K562 (cell line): ENCODE measurements around the gene AGAP4. TPM values are rescaled to one million over a fixed set of nuclear protein-coding genes. Genes with fewer than 3 reads are reported as not detected.
"Not testable (repeated sequence)": the region's sequence is repeated elsewhere in the genome, so short reads cannot be mapped to it uniquely, and the experiment has no call there.

Experiments used
- ATAC-seq: fragments of 200-7000 bp; cut with Tn5 transposase; 3 replicates; pipeline ENCODE4 v1.9.1; 2020; ENCODE audit warnings: moderate library complexity
- BruUV-seq: library from RNA; stranded (reverse); fragments of 400-500 nt; replicated peaks from 2 replicates; lab custom pipeline; 2021; lab: Mats Ljungman, UMichigan
- CTCF ChIA-PET: fragments of 300-600 bp; formaldehyde crosslinking; extraction: SDS; loops from one replicate; lab custom pipeline; 2021; ENCODE audit warnings: low intra/inter-chr PET ratio; lab: Yijun Ruan, JAX
- POLR2A ChIA-PET: fragments of 300-600, 350-650 bp; sonication (Branson Sonifier 250); formaldehyde crosslinking; extraction: SDS; loops from one replicate; lab custom pipeline; 2021; ENCODE audit warnings: antibody characterized with exemption, inconsistent platforms; lab: Yijun Ruan, JAX
- DNase-seq, 4 experiments: peaks; one replicate each; pipeline versions ENCODE4 v3.0.0 to v3.0.0-alpha.2; 2011 to 2018; ENCODE audit warnings: low spot score in 3 of 4, mixed read lengths in 3 of 4; ENCODE audit errors: extremely low read depth in 1 of 4
- FAIRE-seq: peaks from 2 replicates; lab custom pipeline; 2011; peaks lifted over from hg19 to GRCh38; lab: Jason Lieb, UNC
- H2AFZ ChIP-seq: 2 replicates; pipeline ENCODE4 v1.6.0; 2011; ENCODE audit warnings: low read depth, low read length, control low read depth, inconsistent platforms
- H3K27ac ChIP-seq: fragments of 200-600 bp; 3 replicates; pipeline ENCODE4 v1.8.0; 2011; ENCODE audit warnings: low read depth, mild to moderate bottlenecking, control low read depth, inconsistent platforms, low read length, moderate library complexity, mixed read lengths; ENCODE audit errors: extremely low read depth
- H3K27me3 ChIP-seq, 2 experiments: fragments of 300-600 bp in 1 of 2; 2 replicates in 1 of 2; 3 replicates in 1 of 2; pipeline versions ENCODE4 v1.6.0 to v1.8.0; 2011; ENCODE audit warnings: inconsistent platforms in 2 of 2, low read length in 2 of 2, mild to moderate bottlenecking in 1 of 2, mixed read lengths in 1 of 2, moderate library complexity in 1 of 2; ENCODE audit not compliant: control insufficient read depth in 2 of 2, insufficient read depth in 2 of 2
- H3K36me3 ChIP-seq: fragments of 300-600 bp; 3 replicates; pipeline ENCODE4 v1.8.0; 2011; ENCODE audit warnings: mild to moderate bottlenecking, low read length, inconsistent platforms; ENCODE audit not compliant: control insufficient read depth, insufficient read depth
- H3K4me1 ChIP-seq, 2 experiments: fragments of 200-600 bp in 1 of 2; replicated peaks in 1 of 2; 2 replicates in 1 of 2; 3 replicates in 1 of 2; pipeline versions ENCODE4 v1.5.1 to v1.8.0; 2011; ENCODE audit warnings: inconsistent platforms in 2 of 2, low read length in 2 of 2, mild to moderate bottlenecking in 1 of 2, mixed read lengths in 1 of 2, moderate library complexity in 1 of 2; ENCODE audit not compliant: control insufficient read depth in 2 of 2, insufficient read depth in 2 of 2
- H3K4me2 ChIP-seq: 2 replicates; pipeline ENCODE4 v1.6.1; 2011; ENCODE audit warnings: low read length, control low read depth, inconsistent platforms, mixed read lengths; ENCODE audit not compliant: insufficient read depth
- H3K4me3 ChIP-seq: fragments of 200-600 bp; sonication (generic), shearing (Covaris generic); 2 replicates; pipeline ENCODE4 v1.5.1; 2016; ENCODE audit warnings: control low read depth, inconsistent platforms
- H3K79me2 ChIP-seq: fragments of 200-600 bp; 3 replicates; pipeline ENCODE4 v1.8.0; 2011; ENCODE audit warnings: low read length, inconsistent platforms; ENCODE audit not compliant: control insufficient read depth, insufficient read depth
- H3K9ac ChIP-seq, 2 experiments: 2 replicates each; pipeline versions ENCODE4 v1.6.0 to v1.6.1; 2011; ENCODE audit warnings: low read depth in 2 of 2, low read length in 2 of 2, control low read depth in 1 of 2, inconsistent platforms in 1 of 2, mild to moderate bottlenecking in 1 of 2, mixed read lengths in 1 of 2; ENCODE audit not compliant: insufficient read depth in 1 of 2
- H3K9me1 ChIP-seq: one replicate; pipeline ENCODE4 v1.6.0; 2011; ENCODE audit warnings: inconsistent platforms, mild to moderate bottlenecking, low read length, moderate library complexity; ENCODE audit not compliant: control insufficient read depth, insufficient read depth
- H3K9me3 ChIP-seq: replicated peaks from 2 replicates; pipeline ENCODE4 v1.5.1; 2011; ENCODE audit warnings: low read depth, low read length, inconsistent platforms; ENCODE audit not compliant: control insufficient read depth, insufficient read depth
- H4K20me1 ChIP-seq: replicated peaks from 2 replicates; pipeline ENCODE4 v1.6.1; 2011; ENCODE audit warnings: low read length, inconsistent platforms, mixed read lengths; ENCODE audit not compliant: control insufficient read depth, insufficient read depth
- CBFA2T3 ChIP-seq: fragments of 450-650 bp; IDR thresholded peaks from 2 replicates; pipeline ENCODE4 v1.6.1; 2017
- WGBS: fragments of 100-300 bp; shearing (Covaris generic); methylation state at CpG from one replicate; pipeline ENCODE4 v1.1.6; 2016; ENCODE audit warnings: low coverage, mixed read lengths; ENCODE audit not compliant: insufficient coverage; ENCODE audit errors: missing lambda C conversion rate; 5-methylcytosine and 5-hydroxymethylcytosine counted together
- in situ Hi-C: fragments of 300-500 bp; cut with MboI; formaldehyde crosslinking; loops from 4 replicates; pipeline ENCODE4 v1.15.0; 2018; ENCODE audit warnings: inconsistent platforms, mixed read lengths
- intact Hi-C: fragments of 100-400 bp; cut with micrococcal nuclease; formaldehyde crosslinking; loops from 2 replicates; pipeline ENCODE4 v1.14.2; 2022
- polyA plus RNA-seq, 8 experiments: library from polyadenylated mRNA; depleted of rRNA in 4 of 8; stranded (reverse) in 5 of 8; unstranded in 3 of 8; fragments of >200 nt; fragmentation: Nextera tagmentation in 2 of 8; fragmentation: Illumina TruSeq in 1 of 8; extraction: Ambion mirVana in 2 of 8; extraction: Trizol in 1 of 8; gene quantifications; 2 replicates each; pipeline versions ENCODE4 v1.2.1 to v1.2.3, GENCODE V29; 2011 to 2014; ENCODE audit warnings: inconsistent platforms in 1 of 8, missing spikeins in 1 of 8
- total RNA-seq, 7 experiments: library from RNA; depleted of rRNA in 6 of 7; stranded (reverse); fragments of >200 nt in 6 of 7; fragmentation: Illumina TruSeq in 2 of 7; extraction: Trizol in 2 of 7; gene quantifications; 2 replicates each; pipeline versions ENCODE4 v1.2.1 to v1.2.3, GENCODE V29; 2011 to 2021; ENCODE audit warnings: low replicate concordance in 1 of 7
- TF ChIP-seq, protein P1 (sequence below): fragments of 450-650 bp; IDR thresholded peaks from 2 replicates; pipeline ENCODE4 v1.6.1; 2016

AGAP4 gene
- total and polyA plus RNA-seq, 9 of the 15 experiments (the other 6 are each of a cell fraction or from before 2014, with no cell fraction given) = 1.5 to 41.6 (median 15.1) TPM

DNA sequence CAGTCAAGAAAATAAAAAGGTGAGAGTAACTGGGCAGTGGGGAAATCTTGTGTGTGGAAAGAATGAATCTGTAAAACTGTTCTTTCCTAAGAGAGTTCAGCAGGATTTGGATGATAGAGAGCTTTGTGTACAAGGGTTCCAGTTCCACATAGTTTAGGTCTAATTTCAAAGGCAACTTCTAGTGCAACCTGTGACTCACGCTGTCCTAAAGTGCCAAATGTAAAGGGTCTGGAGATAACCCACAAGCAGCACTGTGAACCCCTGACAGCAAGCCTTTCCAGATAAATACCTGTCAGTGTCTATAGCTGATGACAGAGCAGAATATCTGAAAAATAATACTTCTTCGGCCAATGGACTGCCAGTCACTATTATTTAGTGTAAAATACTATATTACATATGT, 16.3 kb upstream of the AGAP4 start:
- BruUV-seq, CTCF ChIA-PET, H3K79me2 ChIP-seq, H3K4me2 ChIP-seq, intact Hi-C loops, H3K9ac ChIP-seq, H4K20me1 ChIP-seq, H3K4me1 ChIP-seq, POLR2A ChIA-PET, H3K9me3 ChIP-seq, H3K4me3 ChIP-seq, H3K36me3 ChIP-seq, FAIRE-seq, H3K27me3 ChIP-seq, in situ Hi-C loops, H2AFZ ChIP-seq, H3K9me1 ChIP-seq, H3K27ac ChIP-seq: not testable (repeated sequence)
- ATAC-seq = peak; percentile 97
- DNase-seq = peak in 1 of 4 experiments; percentile 52
- 11% methylated on average over 2 of the region's 2 CpGs for WGBS
- TF ChIP-seq CBFA2T3 = peak; percentile 24; the same call in 1 of the 2 replicates
- TF ChIP-seq, protein P1, sequence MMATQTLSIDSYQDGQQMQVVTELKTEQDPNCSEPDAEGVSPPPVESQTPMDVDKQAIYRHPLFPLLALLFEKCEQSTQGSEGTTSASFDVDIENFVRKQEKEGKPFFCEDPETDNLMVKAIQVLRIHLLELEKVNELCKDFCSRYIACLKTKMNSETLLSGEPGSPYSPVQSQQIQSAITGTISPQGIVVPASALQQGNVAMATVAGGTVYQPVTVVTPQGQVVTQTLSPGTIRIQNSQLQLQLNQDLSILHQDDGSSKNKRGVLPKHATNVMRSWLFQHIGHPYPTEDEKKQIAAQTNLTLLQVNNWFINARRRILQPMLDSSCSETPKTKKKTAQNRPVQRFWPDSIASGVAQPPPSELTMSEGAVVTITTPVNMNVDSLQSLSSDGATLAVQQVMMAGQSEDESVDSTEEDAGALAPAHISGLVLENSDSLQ = peak; percentile 24; the same call in 1 of the 2 replicates

DNA sequence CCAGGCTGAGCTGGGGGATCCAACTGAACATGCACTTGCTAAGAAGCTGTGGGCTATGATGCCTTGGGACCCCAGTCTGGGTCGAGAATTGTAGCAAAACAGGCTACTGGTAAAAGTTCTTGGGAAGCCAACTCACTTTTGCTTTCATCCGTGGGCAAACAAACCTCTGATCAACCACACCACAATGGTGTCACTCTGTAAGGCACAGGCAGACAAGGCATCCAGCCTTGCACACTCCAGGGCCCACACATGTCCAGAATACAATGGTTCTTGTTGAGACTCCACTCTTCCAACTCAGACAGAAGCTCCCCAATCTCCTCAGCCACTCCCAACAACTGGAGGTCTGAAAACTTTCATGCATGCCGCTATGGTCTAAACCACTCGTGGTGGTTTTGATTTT, 10.6 kb upstream of the AGAP4 start:
- 74% methylated on average over 4 of the region's 4 CpGs for WGBS
- ATAC-seq, H3K9ac ChIP-seq, H3K9me1 ChIP-seq, H3K4me1 ChIP-seq, BruUV-seq, H3K9me3 ChIP-seq, H3K36me3 ChIP-seq, in situ Hi-C loops, DNase-seq, FAIRE-seq, intact Hi-C loops, CTCF ChIA-PET, H3K27me3 ChIP-seq, H3K79me2 ChIP-seq, H3K4me3 ChIP-seq, H3K27ac ChIP-seq, H2AFZ ChIP-seq, H4K20me1 ChIP-seq, H3K4me2 ChIP-seq, POLR2A ChIA-PET: not testable (repeated sequence)
